ENCODE data around the gene SLC25A44. TPM values are rescaled to one million over a fixed set of nuclear protein-coding genes. Genes with fewer than 3 reads are reported as not detected.

Gene SLC25A44
- total RNA-seq, 4 donors from 2014 or later: 9.6 to 19.9 (median 18.9) TPM

DNA sequence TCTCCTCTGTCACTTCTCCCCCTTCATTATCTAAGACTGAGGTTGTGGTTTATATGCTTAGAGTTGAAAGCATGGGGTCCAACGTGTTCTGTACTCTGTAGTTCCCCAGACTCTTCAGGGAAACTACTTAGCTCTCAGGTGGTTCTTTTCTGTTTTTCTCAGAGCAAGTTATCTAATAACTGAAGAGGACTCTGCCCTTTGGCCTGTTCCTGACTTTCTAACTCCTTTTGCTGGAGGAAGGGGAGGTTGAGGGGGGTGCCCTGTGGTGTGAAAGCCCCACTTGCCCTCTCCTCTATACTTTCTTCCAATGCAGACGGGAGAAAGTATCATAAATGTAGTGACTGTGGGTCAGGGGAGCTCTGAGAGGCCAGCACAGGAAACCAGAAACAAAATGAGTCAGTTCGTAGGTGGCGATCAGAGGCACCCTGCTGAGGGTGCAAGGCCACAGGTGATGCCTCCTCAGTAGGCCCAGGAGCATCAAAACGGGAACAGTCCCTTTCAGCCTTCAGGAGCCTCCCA, 5.0 kb downstream of the SLC25A44 start:
- Histone ChIP-seq H3K27me3 (no peaks in the 10 kb centered on the region), H3K36me3 (peaks cover 0 to 10% (median 2%) of the 10 kb centered on the region in 4 donors), H3K27ac (no peak overlapping the region), H3K4me1 (peaks cover 4 to 28% (median 10%) of the 10 kb centered on the region in 4 donors), H3K9me3 (no peaks in the 10 kb centered on the region), H3K4me3 (no peak overlapping the region)
- intact Hi-C loops (cut with DNase I; ENCODE audit: low total_unique reads) (no loop called here), in situ Hi-C loops (cut with MboI; ENCODE audit: low pct_ligation_motif_present in 1 of 4, low pct_unique_long_range_greater_than_20kb in 1 of 4, low sequenced_read_pairs in 3 of 4) (no loop called here)
- WGBS, 2 donors (ENCODE audit: low coverage in 1 of 2): 71 to 80% methylated on average over 1 to 5 of the region's 5 CpGs
- no peak for DNase-seq
- TF ChIP-seq POLR2AphosphoS5 (IDR thresholded peaks at IDR 0.05): no peak
- TF ChIP-seq CTCF (IDR thresholded peaks at IDR 0.05): no peak
- no peak for TF ChIP-seq POLR2A (IDR thresholded peaks at IDR 0.05)
- TF ChIP-seq EP300 (IDR thresholded peaks at IDR 0.05; ENCODE audit: low read depth): no peak

- DNase-seq: no peak
- Histone ChIP-seq H3K9me3 (no peaks in the 10 kb centered on the region), H3K27ac (no peak overlapping the region), H3K4me1 (peaks cover 0 to 20% (median 4%) of the 10 kb centered on the region in 4 donors), H3K27me3 (no peaks in the 10 kb centered on the region), H3K36me3 (peaks cover 0 to 10% (median 2%) of the 10 kb centered on the region in 4 donors), H3K4me3 (no peak overlapping the region)
- WGBS, 2 donors (ENCODE audit: low coverage in 1 of 2): 95% methylated on average over 8 of the region's 8 CpGs; no CpG with 5 or more reads in 1 of the 2 donors
- intact Hi-C loops (cut with DNase I; ENCODE audit: low total_unique reads) (no loop called here), in situ Hi-C loops (cut with MboI; ENCODE audit: low pct_ligation_motif_present in 1 of 4, low pct_unique_long_range_greater_than_20kb in 1 of 4, low sequenced_read_pairs in 3 of 4) (loop anchor here in 1 of 4 donors (25.0 kb wide), 1 partner anchor 113 kb away; the partner anchor contains the start of gene MEX3A)
- no peak for TF ChIP-seq EP300 (IDR thresholded peaks at IDR 0.05; ENCODE audit: low read depth)
- TF ChIP-seq CTCF (IDR thresholded peaks at IDR 0.05): no peak
- TF ChIP-seq POLR2A (IDR thresholded peaks at IDR 0.05): no peak
- TF ChIP-seq POLR2AphosphoS5 (IDR thresholded peaks at IDR 0.05): no peak
These were observed 6.1 kb downstream of the SLC25A44 start for GRCh38 chr1:156200044-156200443.

- Histone ChIP-seq H3K4me1 (peaks cover 0 to 4% (median 0%) of the 10 kb centered on the region in 4 donors), H3K9me3 (no peaks in the 10 kb centered on the region), H3K4me3 (no peak overlapping the region), H3K36me3 (peaks cover 0 to 25% (median 7%) of the 10 kb centered on the region in 4 donors), H3K27ac (no peak overlapping the region), H3K27me3 (no peaks in the 10 kb centered on the region)
- in situ Hi-C loops (cut with MboI; ENCODE audit: low pct_ligation_motif_present in 1 of 4, low pct_unique_long_range_greater_than_20kb in 1 of 4, low sequenced_read_pairs in 3 of 4): loop anchor here in 1 of 4 donors (25.0 kb wide), 1 partner anchor 116 kb away; the partner anchor contains the start of gene MEX3A
- DNase-seq: no peak
- no peak for TF ChIP-seq EP300 (IDR thresholded peaks at IDR 0.05; ENCODE audit: low read depth)
- no peak for TF ChIP-seq CTCF (IDR thresholded peaks at IDR 0.05)
- no peak for TF ChIP-seq POLR2A (IDR thresholded peaks at IDR 0.05)
- TF ChIP-seq POLR2AphosphoS5 (IDR thresholded peaks at IDR 0.05): no peak
- intact Hi-C loops (cut with DNase I; ENCODE audit: low total_unique reads): no loop called here
These were observed 9.4 kb downstream of the SLC25A44 start for GRCh38 chr1:156203331-156203730.

GRCh38 chr1:156204686-156205085, 10.8 kb downstream of the SLC25A44 start:
- Histone ChIP-seq H3K27ac (no peak overlapping the region), H3K9me3 (no peaks in the 10 kb centered on the region), H3K4me3 (no peak overlapping the region), H3K4me1 (peaks cover 0 to 4% (median 0%) of the 10 kb centered on the region in 4 donors), H3K36me3 (peaks cover 0 to 25% (median 8%) of the 10 kb centered on the region in 4 donors), H3K27me3 (no peaks in the 10 kb centered on the region)
- TF ChIP-seq EP300 (IDR thresholded peaks at IDR 0.05; ENCODE audit: low read depth) (no peak), POLR2AphosphoS5 (IDR thresholded peaks at IDR 0.05) (no peak), POLR2A (IDR thresholded peaks at IDR 0.05) (no peak)
- no peak for DNase-seq
- in situ Hi-C loops (cut with MboI; ENCODE audit: low pct_ligation_motif_present in 1 of 4, low pct_unique_long_range_greater_than_20kb in 1 of 4, low sequenced_read_pairs in 3 of 4) (loop anchor here in 1 of 4 donors (25.0 kb wide), 1 partner anchor 117 kb away; the partner anchor contains the start of gene MEX3A), intact Hi-C loops (cut with DNase I; ENCODE audit: low total_unique reads) (no loop called here)
- WGBS, 2 donors (ENCODE audit: low coverage in 1 of 2): 96% methylated on average over 3 of the region's 3 CpGs; no CpG with 5 or more reads in 1 of the 2 donors
